MCF 10A (cell line): ENCODE data around the gene ABR. TPM values are rescaled to one million over a fixed set of nuclear protein-coding genes. Genes with fewer than 3 reads are reported as not detected.

Experiments used
- BruUV-seq: library from RNA; stranded (reverse); fragments of 400-500 nt; replicated peaks from 2 replicates; lab custom pipeline; 2021; lab: Mats Ljungman, UMichigan
- CTCF ChIA-PET: fragments of 300-600 bp; sonication (Branson Sonifier 250); formaldehyde crosslinking; extraction: SDS; loops from one replicate; lab custom pipeline; 2021; ENCODE audit warnings: antibody characterized with exemption, inconsistent platforms; lab: Yijun Ruan, JAX
- POLR2A ChIA-PET: fragments of 300-600, 350-650 bp; sonication (Branson Sonifier 250); formaldehyde crosslinking; extraction: SDS; loops from one replicate; lab custom pipeline; 2020; ENCODE audit warnings: antibody characterized with exemption, inconsistent platforms; lab: Yijun Ruan, JAX
- DNase-seq: peaks from one replicate; pipeline ENCODE4 v3.0.0-alpha.2; 2018; ENCODE audit not compliant: unreplicated experiment
- H3K27ac Mint-ChIP-seq: one replicate; pipeline ENCODE4 v1.8.0; 2022; ENCODE audit warnings: mild to moderate bottlenecking, low read depth, mixed read lengths; ENCODE audit not compliant: unreplicated experiment
- H3K27me3 Mint-ChIP-seq: one replicate; pipeline ENCODE4 v1.8.0; 2022; ENCODE audit warnings: mixed read lengths; ENCODE audit not compliant: insufficient read depth, unreplicated experiment
- H3K36me3 Mint-ChIP-seq: one replicate; pipeline ENCODE4 v1.8.0; 2022; ENCODE audit warnings: mild to moderate bottlenecking, moderate library complexity, mixed read lengths; ENCODE audit not compliant: insufficient read depth, unreplicated experiment
- H3K4me1 Mint-ChIP-seq: one replicate; pipeline ENCODE4 v1.8.0; 2022; ENCODE audit warnings: mixed read lengths; ENCODE audit not compliant: insufficient read depth, unreplicated experiment
- H3K4me3 Mint-ChIP-seq: one replicate; pipeline ENCODE4 v1.8.0; 2022; ENCODE audit warnings: mild to moderate bottlenecking, moderate library complexity, mixed read lengths; ENCODE audit not compliant: unreplicated experiment
- H3K9me3 Mint-ChIP-seq: one replicate; pipeline ENCODE4 v1.8.0; 2022; ENCODE audit warnings: mixed read lengths; ENCODE audit not compliant: unreplicated experiment
- CTCF ChIP-seq: fragments of 200-600 bp; IDR thresholded peaks from one replicate; pipeline ENCODE4 v1.8.0; 2022; ENCODE audit warnings: antibody characterized with exemption, mild to moderate bottlenecking; ENCODE audit not compliant: unreplicated experiment
- intact Hi-C: fragments of 100-400 bp; cut with micrococcal nuclease; formaldehyde crosslinking; loops from 2 replicates; pipeline ENCODE4 v1.14.1; 2022
- total RNA-seq: library from RNA; stranded (reverse); gene quantifications from 2 replicates; pipeline ENCODE4 v1.2.3, GENCODE V29; 2022

The ABR gene
- total RNA-seq, 1 experiment from 2014 or later, result 44.7 TPM

- Mint-ChIP-seq H3K4me1 (no peaks in the 10 kb centered on the region), H3K9me3 (no peaks in the 10 kb centered on the region), H3K36me3 (no peaks in the 10 kb centered on the region), H3K4me3 (no peak overlapping the region), H3K27me3 (no peaks in the 10 kb centered on the region), H3K27ac (no peak overlapping the region)
- intact Hi-C loops, result no loop called here
- no TSS peak for BruUV-seq
- no peak for DNase-seq
- POLR2A ChIA-PET, result no interaction called here
- no peak for TF ChIP-seq CTCF
- CTCF ChIA-PET, result interaction anchor here (0.5 kb wide), 1 partner anchor 104 kb away, joined by 3 read pairs; no protein-coding TSS in a partner anchor
Measured at GRCh38 chr17:1159431-1160180, 20.2 kb downstream of the ABR start.

- H3K27me3 Mint-ChIP-seq, result no peaks in the 10 kb centered on the region
- ChIA-PET CTCF (interaction anchor here (0.9 kb wide), 1 partner anchor 29 kb away, joined by 3 read pairs; no protein-coding TSS in a partner anchor), POLR2A (no interaction called here)
- no peaks in the 10 kb centered on the region for H3K9me3 Mint-ChIP-seq
- no peaks in the 10 kb centered on the region for H3K36me3 Mint-ChIP-seq
- BruUV-seq, result no TSS peak
- no peak overlapping the region for H3K4me3 Mint-ChIP-seq
- H3K27ac Mint-ChIP-seq, result no peak overlapping the region
- intact Hi-C loops, result no loop called here
- no peak for TF ChIP-seq CTCF
- no peak for DNase-seq
- no peaks in the 10 kb centered on the region for H3K4me1 Mint-ChIP-seq
Measured at GRCh38 chr17:1158879-1159278, 20.9 kb downstream of the ABR start.

GRCh38 chr17:1156864-1157263 lies 22.9 kb downstream of the ABR start:
- H3K4me3 Mint-ChIP-seq, result no peak overlapping the region
- no peak for TF ChIP-seq CTCF
- no peaks in the 10 kb centered on the region for H3K36me3 Mint-ChIP-seq
- H3K27ac Mint-ChIP-seq, result no peak overlapping the region
- no peaks in the 10 kb centered on the region for H3K27me3 Mint-ChIP-seq
- no peak for DNase-seq
- no TSS peak for BruUV-seq
- intact Hi-C loops, result no loop called here
- POLR2A ChIA-PET, result no interaction called here
- no peaks in the 10 kb centered on the region for H3K4me1 Mint-ChIP-seq
- no peaks in the 10 kb centered on the region for H3K9me3 Mint-ChIP-seq
- CTCF ChIA-PET, result interaction anchor here (0.5 to 0.6 kb wide), 3 partner anchors 9 to 285 kb away, joined by 3 to 5 read pairs (median 3); no protein-coding TSS in a partner anchor

- Mint-ChIP-seq H3K4me1 (no peaks in the 10 kb centered on the region), H3K4me3 (no peak overlapping the region), H3K36me3 (no peaks in the 10 kb centered on the region), H3K27me3 (no peaks in the 10 kb centered on the region), H3K9me3 (no peaks in the 10 kb centered on the region), H3K27ac (no peak overlapping the region)
- ChIA-PET POLR2A (no interaction called here), CTCF (interaction anchor here (0.6 kb wide), 1 partner anchor 33 kb away, joined by 3 read pairs; no protein-coding TSS in a partner anchor)
- no peak for DNase-seq
- no peak for TF ChIP-seq CTCF
- BruUV-seq, result no TSS peak
- intact Hi-C loops, result no loop called here
Measured at GRCh38 chr17:1154704-1155103, 25.1 kb downstream of the ABR start.
